ENCODE measurements around the gene AFF3. TPM values are rescaled to one million over a fixed set of nuclear protein-coding genes. Genes with fewer than 3 reads are reported as not detected.

AFF3 gene
- total and polyA plus RNA-seq, 9 donors = 2.4 to 7.2 (median 3.7) TPM

GRCh38 chr2:99865818-99866676, 276.3 kb downstream of the AFF3 start:
- H3K27ac ChIP-seq (ENCODE audit: low read length) = no peak overlapping the region
- WGBS (ENCODE audit: insufficient coverage) = 86% methylated on average over 6 of the region's 9 CpGs

DNA sequence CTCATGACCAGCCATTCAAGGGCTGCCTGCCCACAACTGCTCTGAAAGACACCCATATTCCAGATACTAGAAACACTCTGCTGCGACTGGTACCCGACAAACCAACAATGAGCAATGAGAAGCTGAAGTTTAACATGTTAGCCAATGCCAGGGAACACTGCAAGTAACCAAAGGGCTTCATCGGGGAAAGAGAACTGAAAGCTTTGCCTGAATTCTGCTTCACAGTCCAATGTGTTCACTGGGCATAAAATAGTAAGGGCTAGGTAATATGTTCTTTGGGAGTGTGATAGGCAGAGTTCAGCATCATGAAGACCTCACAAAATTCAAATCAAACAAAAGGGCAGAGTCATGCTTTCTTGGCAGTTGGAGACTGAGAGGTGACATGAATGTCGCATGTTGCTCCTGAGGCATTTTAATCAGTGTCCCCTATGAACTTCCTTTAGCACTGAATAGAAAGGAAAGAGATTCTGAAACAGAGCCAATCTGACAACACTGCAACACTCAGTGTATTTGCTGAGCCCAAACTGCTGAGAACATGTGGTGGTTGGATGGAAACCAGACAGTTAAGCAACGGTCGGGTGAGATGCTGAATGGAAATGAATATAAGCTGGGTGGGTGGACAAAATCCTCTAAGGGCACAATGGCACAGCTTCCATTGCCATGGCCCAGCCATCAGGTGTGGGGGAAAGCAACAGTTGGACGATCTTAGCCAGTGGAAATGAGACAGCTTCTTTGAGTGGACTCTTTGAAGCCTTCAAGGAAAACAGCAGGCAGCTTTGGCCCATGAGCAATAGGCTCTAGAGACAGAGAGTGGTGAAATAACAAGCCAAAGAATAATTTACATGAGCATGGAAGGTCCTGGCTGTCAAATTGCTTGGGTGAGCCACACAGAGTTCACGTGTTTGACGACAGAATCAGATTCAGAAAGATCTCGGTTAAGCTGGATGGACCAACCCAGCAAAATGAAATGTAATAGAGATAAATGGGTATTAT, 277.5 kb downstream of the AFF3 start:
- Histone ChIP-seq H3K27ac (ENCODE audit: low read length) (no peak overlapping the region), H3K36me3 (ENCODE audit: control insufficient read depth, insufficient read depth, low read length) (no peaks in the 10 kb centered on the region), H3K4me3 (ENCODE audit: low read length) (no peak overlapping the region), H3K9me3 (replicated peaks; ENCODE audit: control insufficient read depth, low read depth, low read length) (no peaks in the 10 kb centered on the region), H3K27me3 (ENCODE audit: control insufficient read depth, insufficient read depth, low read length) (no peaks in the 10 kb centered on the region), H3K4me1 (ENCODE audit: control insufficient read depth, insufficient read depth, low read length) (peaks cover 5% of the 10 kb centered on the region)
- 56% methylated on average over 9 of the region's 10 CpGs for WGBS (ENCODE audit: insufficient coverage)
- peak; percentile 79 for DNase-seq

More at GRCh38 chr2:99865818-99866676, 276.3 kb downstream of the AFF3 start:
- peaks cover 5% of the 10 kb centered on the region for H3K4me1 ChIP-seq (ENCODE audit: control insufficient read depth, insufficient read depth, low read length)
- no peaks in the 10 kb centered on the region for H3K9me3 ChIP-seq (replicated peaks; ENCODE audit: control insufficient read depth, low read depth, low read length)
- H3K27me3 ChIP-seq (ENCODE audit: control insufficient read depth, insufficient read depth, low read length) = no peaks in the 10 kb centered on the region
- no peak for DNase-seq
- no peak overlapping the region for H3K4me3 ChIP-seq (ENCODE audit: low read length)
- H3K36me3 ChIP-seq (ENCODE audit: control insufficient read depth, insufficient read depth, low read length) = no peaks in the 10 kb centered on the region

DNA sequence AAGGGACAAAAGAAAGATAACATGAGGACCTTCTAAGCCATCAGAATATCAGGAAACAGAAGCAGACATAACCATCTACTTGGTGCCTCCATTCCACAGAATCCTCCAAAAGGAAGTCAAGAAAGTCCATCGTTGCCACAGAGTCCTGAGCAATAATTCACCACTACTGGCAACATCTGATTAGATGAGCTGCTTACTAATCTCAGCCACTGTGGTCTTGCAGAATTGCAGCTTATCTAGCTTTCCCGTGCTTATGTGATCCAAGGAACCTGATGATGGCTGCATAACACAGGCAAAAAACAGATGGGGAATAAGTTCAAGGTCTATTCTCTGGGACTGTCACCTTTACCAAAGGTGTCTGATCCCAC, 278.5 kb downstream of the AFF3 start:
- H3K27ac ChIP-seq (ENCODE audit: low read length) = no peak overlapping the region
- peaks cover 5% of the 10 kb centered on the region for H3K4me1 ChIP-seq (ENCODE audit: control insufficient read depth, insufficient read depth, low read length)
- 92% methylated on average over 2 of the region's 2 CpGs for WGBS (ENCODE audit: insufficient coverage)

GRCh38 chr2:99863236-99863902, 279.0 kb downstream of the AFF3 start:
- no peak for DNase-seq
- 91% methylated on average over 3 of the region's 4 CpGs for WGBS (ENCODE audit: insufficient coverage)
- Histone ChIP-seq H3K9me3 (replicated peaks; ENCODE audit: control insufficient read depth, low read depth, low read length) (no peaks in the 10 kb centered on the region), H3K27me3 (ENCODE audit: control insufficient read depth, insufficient read depth, low read length) (no peaks in the 10 kb centered on the region), H3K4me3 (ENCODE audit: low read length) (no peak overlapping the region), H3K36me3 (ENCODE audit: control insufficient read depth, insufficient read depth, low read length) (no peaks in the 10 kb centered on the region), H3K27ac (ENCODE audit: low read length) (no peak overlapping the region), H3K4me1 (ENCODE audit: control insufficient read depth, insufficient read depth, low read length) (peaks cover 5% of the 10 kb centered on the region)

More for the DNA sequence above, 278.5 kb downstream of the AFF3 start:
- H3K4me3 ChIP-seq (ENCODE audit: low read length) = no peak overlapping the region
- no peaks in the 10 kb centered on the region for H3K9me3 ChIP-seq (replicated peaks; ENCODE audit: control insufficient read depth, low read depth, low read length)
- no peaks in the 10 kb centered on the region for H3K36me3 ChIP-seq (ENCODE audit: control insufficient read depth, insufficient read depth, low read length)
- no peaks in the 10 kb centered on the region for H3K27me3 ChIP-seq (ENCODE audit: control insufficient read depth, insufficient read depth, low read length)
- no peak for DNase-seq

- no peak overlapping the region for H3K4me3 ChIP-seq (ENCODE audit: low read length)
- no peaks in the 10 kb centered on the region for H3K36me3 ChIP-seq (ENCODE audit: control insufficient read depth, insufficient read depth, low read length)
- H3K27ac ChIP-seq (ENCODE audit: low read length) = no peak overlapping the region
- no peaks in the 10 kb centered on the region for H3K9me3 ChIP-seq (replicated peaks; ENCODE audit: control insufficient read depth, low read depth, low read length)
- DNase-seq = no peak
- WGBS (ENCODE audit: insufficient coverage) = no CpG with 5 or more reads among the region's 3 CpGs
- H3K4me1 ChIP-seq (ENCODE audit: control insufficient read depth, insufficient read depth, low read length) = peaks cover 3% of the 10 kb centered on the region
- no peaks in the 10 kb centered on the region for H3K27me3 ChIP-seq (ENCODE audit: control insufficient read depth, insufficient read depth, low read length)
Observed at GRCh38 chr2:99862566-99862965, 279.8 kb downstream of the AFF3 start.

GRCh38 chr2:99861376-99861760, 281.0 kb downstream of the AFF3 start:
- DNase-seq = no peak
- H3K4me3 ChIP-seq (ENCODE audit: low read length) = no peak overlapping the region
- H3K4me1 ChIP-seq (ENCODE audit: control insufficient read depth, insufficient read depth, low read length) = peaks cover 3% of the 10 kb centered on the region
- H3K9me3 ChIP-seq (replicated peaks; ENCODE audit: control insufficient read depth, low read depth, low read length) = no peaks in the 10 kb centered on the region
- no CpG with 5 or more reads among the region's 2 CpGs for WGBS (ENCODE audit: insufficient coverage)
- no peak overlapping the region for H3K27ac ChIP-seq (ENCODE audit: low read length)
- H3K27me3 ChIP-seq (ENCODE audit: control insufficient read depth, insufficient read depth, low read length) = no peaks in the 10 kb centered on the region
- H3K36me3 ChIP-seq (ENCODE audit: control insufficient read depth, insufficient read depth, low read length) = no peaks in the 10 kb centered on the region

DNA sequence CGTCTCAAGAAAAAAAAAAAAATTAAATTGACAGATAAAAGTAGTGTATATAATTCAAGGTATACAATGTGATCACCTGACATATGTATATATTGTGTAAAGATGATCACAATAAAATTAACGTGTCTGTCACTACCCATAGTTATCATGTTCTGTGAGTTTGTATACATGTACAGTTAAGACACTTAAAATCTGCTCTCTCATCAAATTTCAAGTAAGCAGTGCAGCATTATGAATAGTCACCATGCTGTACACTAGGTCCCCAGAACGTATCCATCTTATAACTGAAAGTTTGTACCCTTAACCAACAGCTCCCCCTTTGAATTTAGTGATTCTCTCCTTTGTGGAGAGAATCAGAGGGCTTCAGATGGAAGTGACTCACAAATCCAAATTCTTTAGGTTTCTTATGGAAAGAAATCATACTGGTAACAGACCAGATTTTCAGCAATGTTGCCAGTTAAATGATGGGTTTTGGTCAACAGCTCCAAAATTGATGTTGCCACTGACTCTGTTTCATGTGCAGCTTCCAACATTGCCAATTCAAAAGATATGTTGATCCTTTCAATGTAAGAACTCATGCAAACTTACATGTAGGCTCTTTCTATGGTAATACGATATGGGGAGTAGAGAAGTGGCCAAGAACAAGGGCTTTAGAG, 281.5 kb downstream of the AFF3 start:
- no CpG with 5 or more reads among the region's 4 CpGs for WGBS (ENCODE audit: insufficient coverage)
- DNase-seq = no peak

GRCh38 chr2:99858951-99859596, 283.3 kb downstream of the AFF3 start:
- Histone ChIP-seq H3K9me3 (replicated peaks; ENCODE audit: control insufficient read depth, low read depth, low read length) (no peaks in the 10 kb centered on the region), H3K4me1 (ENCODE audit: control insufficient read depth, insufficient read depth, low read length) (no peaks in the 10 kb centered on the region), H3K27me3 (ENCODE audit: control insufficient read depth, insufficient read depth, low read length) (no peaks in the 10 kb centered on the region), H3K4me3 (ENCODE audit: low read length) (no peak overlapping the region), H3K27ac (ENCODE audit: low read length) (no peak overlapping the region), H3K36me3 (ENCODE audit: control insufficient read depth, insufficient read depth, low read length) (no peaks in the 10 kb centered on the region)
- WGBS (ENCODE audit: insufficient coverage) = 83% methylated on average over 1 of the region's 6 CpGs
- DNase-seq = no peak

More for the DNA sequence above, 281.5 kb downstream of the AFF3 start:
- no peaks in the 10 kb centered on the region for H3K27me3 ChIP-seq (ENCODE audit: control insufficient read depth, insufficient read depth, low read length)
- H3K4me1 ChIP-seq (ENCODE audit: control insufficient read depth, insufficient read depth, low read length) = peaks cover 3% of the 10 kb centered on the region
- H3K36me3 ChIP-seq (ENCODE audit: control insufficient read depth, insufficient read depth, low read length) = no peaks in the 10 kb centered on the region
- no peaks in the 10 kb centered on the region for H3K9me3 ChIP-seq (replicated peaks; ENCODE audit: control insufficient read depth, low read depth, low read length)
- H3K4me3 ChIP-seq (ENCODE audit: low read length) = no peak overlapping the region
- no peak overlapping the region for H3K27ac ChIP-seq (ENCODE audit: low read length)

- no peaks in the 10 kb centered on the region for H3K4me1 ChIP-seq (ENCODE audit: control insufficient read depth, insufficient read depth, low read length)
- DNase-seq = no peak
- no peaks in the 10 kb centered on the region for H3K27me3 ChIP-seq (ENCODE audit: control insufficient read depth, insufficient read depth, low read length)
- no peak overlapping the region for H3K4me3 ChIP-seq (ENCODE audit: low read length)
- WGBS (ENCODE audit: insufficient coverage) = 89% methylated on average over 2 of the region's 4 CpGs
- no peaks in the 10 kb centered on the region for H3K36me3 ChIP-seq (ENCODE audit: control insufficient read depth, insufficient read depth, low read length)
- no peak overlapping the region for H3K27ac ChIP-seq (ENCODE audit: low read length)
- no peaks in the 10 kb centered on the region for H3K9me3 ChIP-seq (replicated peaks; ENCODE audit: control insufficient read depth, low read depth, low read length)
Observed at GRCh38 chr2:99857867-99858444, 284.4 kb downstream of the AFF3 start.

Data from muscle of leg (tissue), 11 donors.